B cell (primary cell): Measurements from ENCODE around the gene SSBP3. TPM values are rescaled to one million over a fixed set of nuclear protein-coding genes. Genes with fewer than 3 reads are reported as not detected.

Source experiments
- ATAC-seq: fragments of 200-7000 bp; cut with Tn5 transposase; one replicate; pipeline ENCODE4 v1.10.0; 2021; ENCODE audit warnings: low read depth, mild to moderate bottlenecking, moderate number of reproducible peaks, moderate library complexity
- CTCF ChIA-PET: fragments of 350-600 bp; sonication (Branson Sonifier 250); formaldehyde crosslinking; loops from one replicate; lab custom pipeline; 2021; ENCODE audit warnings: antibody characterized with exemption, inconsistent platforms; lab: Charles Lee
- POLR2A ChIA-PET: fragments of 350-600 bp; sonication (Branson Sonifier 250); formaldehyde crosslinking; loops from one replicate; lab custom pipeline; 2021; ENCODE audit warnings: antibody characterized with exemption; lab: Charles Lee
- DNase-seq: peaks from one replicate; pipeline ENCODE4 v3.0.0; 2013
- H2AFZ ChIP-seq: 2 replicates; pipeline ENCODE4 v1.6.1; 2012; ENCODE audit warnings: mild to moderate bottlenecking, low read depth, low read length; ENCODE audit not compliant: insufficient read depth, poor library complexity, severe bottlenecking
- H3K27ac ChIP-seq, 2 donors: 1 replicate in 1 of 2; 2 replicates in 1 of 2; pipeline ENCODE4 v1.5.1; 2012 to 2013; ENCODE audit warnings: low read length in 2 of 2, mild to moderate bottlenecking in 2 of 2, moderate library complexity in 1 of 2
- H3K27me3 ChIP-seq, 4 experiments: fragments of 200-600 bp in 1 of 4; sonication (generic) in 1 of 4; replicated peaks in 1 of 4; 1 replicate in 2 of 4; 2 replicates in 2 of 4; pipeline versions ENCODE4 v1.6.1 to v1.7.0; 2013 to 2016; ENCODE audit warnings: low read length in 3 of 4, mild to moderate bottlenecking in 2 of 4, mixed read lengths in 1 of 4, moderate library complexity in 1 of 4; ENCODE audit not compliant: insufficient read depth in 4 of 4, control insufficient read depth in 3 of 4; ENCODE audit errors: control extremely low read depth in 1 of 4
- H3K36me3 ChIP-seq, 2 experiments: replicated peaks in 1 of 2; 1 replicate in 1 of 2; 2 replicates in 1 of 2; pipeline versions ENCODE4 v1.6.1 to v1.7.1; 2013; ENCODE audit warnings: low read length in 1 of 2; ENCODE audit not compliant: insufficient read depth in 2 of 2, control insufficient read depth in 1 of 2; ENCODE audit errors: control extremely low read depth in 1 of 2, extremely low read depth in 1 of 2
- H3K4me1 ChIP-seq, 2 donors: fragments of 200-600 bp in 1 of 2; sonication (generic) in 1 of 2; 1 replicate in 1 of 2; 2 replicates in 1 of 2; pipeline versions ENCODE4 v1.5.1 to v1.6.1; 2013 to 2017; ENCODE audit warnings: low read length in 2 of 2; ENCODE audit not compliant: control insufficient read depth in 2 of 2, insufficient read depth in 2 of 2
- H3K4me2 ChIP-seq: replicated peaks from 2 replicates; pipeline ENCODE3; 2012; ENCODE audit warnings: mild to moderate bottlenecking, low read depth, low read length; ENCODE audit not compliant: poor library complexity, severe bottlenecking
- H3K4me3 ChIP-seq, 5 experiments: fragments of 200-600 bp in 1 of 5; sonication (generic) in 1 of 5; 1 replicate in 3 of 5; 2 replicates in 2 of 5; pipeline versions ENCODE4 v1.5.1 to v1.7.0; 2011 to 2016; ENCODE audit warnings: low read length in 4 of 5, mild to moderate bottlenecking in 4 of 5, low read depth in 2 of 5, control low read depth in 1 of 5, moderate library complexity in 1 of 5; ENCODE audit not compliant: insufficient read depth in 1 of 5; ENCODE audit errors: control extremely low read depth in 1 of 5, extremely low read depth in 1 of 5
- H3K79me2 ChIP-seq: fragments of 200-600 bp; sonication (generic); one replicate; pipeline ENCODE4 v1.6.0; 2016; ENCODE audit warnings: low read length; ENCODE audit not compliant: control insufficient read depth, insufficient read depth
- H3K9ac ChIP-seq: fragments of 200-600 bp; sonication (generic); 2 replicates; pipeline ENCODE4 v1.6.1; 2017; ENCODE audit warnings: mild to moderate bottlenecking, low read length, moderate library complexity
- H3K9me3 ChIP-seq, 3 donors: one replicate each; pipeline versions ENCODE4 v1.6.1 to v1.7.1; 2013; ENCODE audit warnings: low read length in 2 of 3; ENCODE audit not compliant: control insufficient read depth in 2 of 3, insufficient read depth in 1 of 3; ENCODE audit errors: control extremely low read depth in 1 of 3
- H4K20me1 ChIP-seq: 2 replicates; pipeline ENCODE4 v1.6.0; 2012; ENCODE audit warnings: mild to moderate bottlenecking, low read length; ENCODE audit not compliant: insufficient read depth, control insufficient read depth, poor library complexity, severe bottlenecking
- H3K27ac Mint-ChIP-seq: one replicate; pipeline ENCODE4 v1.8.0; 2021; ENCODE audit warnings: mixed read lengths
- H3K27me3 Mint-ChIP-seq: one replicate; pipeline ENCODE4 v1.8.0; 2021; ENCODE audit warnings: mixed read lengths
- H3K4me1 Mint-ChIP-seq: one replicate; pipeline ENCODE4 v1.8.0; 2021; ENCODE audit warnings: mixed read lengths
- H3K4me3 Mint-ChIP-seq: one replicate; pipeline ENCODE4 v1.8.0; 2021; ENCODE audit warnings: mixed read lengths
- H3K9me3 Mint-ChIP-seq: one replicate; pipeline ENCODE4 v1.8.0; 2022; ENCODE audit warnings: mixed read lengths; ENCODE audit not compliant: insufficient read depth
- CTCF ChIP-seq: fragments of 200-600 bp; IDR thresholded peaks from one replicate; pipeline ENCODE4 v1.8.0; 2022; ENCODE audit warnings: antibody characterized with exemption, mild to moderate bottlenecking
- EZH2 ChIP-seq: IDR thresholded peaks from 2 replicates; pipeline ENCODE4 v1.6.1; 2012; ENCODE audit warnings: borderline replicate concordance, low read depth, mild to moderate bottlenecking, moderate library complexity, low read length; ENCODE audit not compliant: insufficient read depth, poor library complexity, severe bottlenecking
- WGBS: methylation state at CpG from one replicate; pipeline ENCODE4 v1.1.5; 2013; ENCODE audit warnings: missing lambda C conversion rate; ENCODE audit not compliant: insufficient coverage; 5-methylcytosine and 5-hydroxymethylcytosine counted together
- intact Hi-C: fragments of 100-400 bp; cut with micrococcal nuclease; formaldehyde crosslinking; loops from one replicate; pipeline ENCODE4 v1.10.0; 2022
- polyA plus RNA-seq: library from polyadenylated mRNA; depleted of rRNA; stranded (reverse); fragments of >200 nt; gene quantifications from 2 replicates; pipeline ENCODE4 v1.2.3, GENCODE V29; 2012
- total RNA-seq, 2 donors: library from RNA; stranded (reverse); fragments of 120-200 nt in 1 of 2; gene quantifications; 1 replicate in 1 of 2; 2 replicates in 1 of 2; pipeline versions ENCODE4 v1.2.3 to v1.2.4, GENCODE V29; 2013 to 2022

SSBP3 gene
- total and polyA plus RNA-seq, 2 donors (not counting 1 experiment from before 2014, with no cell fraction given), result 16.9 to 30.7 TPM

- Histone ChIP-seq H3K27me3 (peaks cover 0 to 5% (median 2%) of the 10 kb centered on the region in 4 experiments), H3K79me2 (peaks cover 9% of the 10 kb centered on the region), H3K27ac (peak overlapping the region in 1 of 2 donors; percentile 9), H4K20me1 (peaks cover 3% of the 10 kb centered on the region), H3K9ac (no peak overlapping the region), H3K4me2 (peak overlapping the region; percentile 51), H3K4me1 (peaks cover 31 to 39% of the 10 kb centered on the region in 2 donors), H3K9me3 (peaks cover 0 to 3% (median 0%) of the 10 kb centered on the region in 3 donors), H3K4me3 (no peak overlapping the region), H3K36me3 (no peaks in the 10 kb centered on the region), H2AFZ (peak overlapping the region; percentile 68)
- H3K27ac Mint-ChIP-seq, result peak overlapping the region; percentile 59
- CTCF ChIA-PET, result interaction anchor here (2.2 kb wide), 1 partner anchor 80 kb away, joined by 5 read pairs; no protein-coding TSS in a partner anchor
- POLR2A ChIA-PET, result no interaction called here
- DNase-seq (peak; percentile 58), ATAC-seq (no peak)
- peak overlapping the region; percentile 7 for H3K4me3 Mint-ChIP-seq
- peaks cover 33% of the 10 kb centered on the region for H3K4me1 Mint-ChIP-seq
- intact Hi-C loops, result loop anchor here (10.0 kb wide), 1 partner anchor 805 kb away; the partner anchor contains the start of gene USP24
- H3K9me3 Mint-ChIP-seq, result no peaks in the 10 kb centered on the region
- H3K27me3 Mint-ChIP-seq, result peaks cover 9% of the 10 kb centered on the region
- 73% methylated on average over 5 of the region's 9 CpGs for WGBS
- TF ChIP-seq CTCF, result no peak
- no peak for TF ChIP-seq EZH2
These were observed 3.3 kb upstream of the SSBP3 start for GRCh38 chr1:54409156-54410142.
